Testis (tissue), 3 donors: ENCODE results near the gene THBD. TPM values are rescaled to one million over a fixed set of nuclear protein-coding genes. Genes with fewer than 3 reads are reported as not detected.

Experiments
- DNase-seq: peaks from one replicate; pipeline ENCODE4 v3.0.0-alpha.2; 2019
- H3K27ac ChIP-seq, 2 donors: fragments of 200-600 bp; sonication (generic); one replicate each; pipeline ENCODE4 v1.5.1; 2019
- H3K27me3 ChIP-seq: fragments of 200-600 bp; sonication (generic); one replicate; pipeline ENCODE4 v1.5.1; 2019
- H3K36me3 ChIP-seq: fragments of 200-600 bp; sonication (generic); one replicate; pipeline ENCODE4 v1.5.1; 2017; ENCODE audit warnings: low read depth; ENCODE audit errors: missing control alignments
- H3K4me1 ChIP-seq: fragments of 200-600 bp; sonication (generic); one replicate; pipeline ENCODE4 v1.5.1; 2019
- H3K4me3 ChIP-seq, 2 donors: fragments of 200-600 bp; sonication (generic); one replicate each; pipeline ENCODE4 v1.5.1; 2017 to 2019
- H3K9me3 ChIP-seq: fragments of 200-600 bp; sonication (generic); one replicate; pipeline ENCODE4 v1.5.1; 2017
- CTCF ChIP-seq, 3 experiments: fragments of 450-650 bp in 2 of 3; fragments of 200-600 bp in 1 of 3; sonication (generic) in 1 of 3; IDR thresholded peaks; one replicate each; pipeline ENCODE4 v1.5.1; 2016 to 2019; ENCODE audit warnings: antibody characterized with exemption in 3 of 3, mild to moderate bottlenecking in 2 of 3, moderate library complexity in 1 of 3
- POLR2A ChIP-seq: fragments of 450-650 bp; IDR thresholded peaks from one replicate; pipeline ENCODE4 v1.6.1; 2017; ENCODE audit warnings: antibody characterized with exemption, mild to moderate bottlenecking, moderate library complexity
- WGBS, 2 donors: methylation state at CpG; one replicate each; pipeline ENCODE4 v1.1.5; 2018; 5-methylcytosine and 5-hydroxymethylcytosine counted together
- intact Hi-C: fragments of 100-400 bp; cut with DNase I; formaldehyde crosslinking; loops from one replicate; pipeline ENCODE4 v1.15.1; 2023; ENCODE audit warnings: low total_unique reads
- polyA plus RNA-seq: library from polyadenylated mRNA; stranded (reverse); fragments of 350-450 nt; fragmentation: Illumina TruSeq; extraction: RNeasy Lipid Tissue Mini Kit (QIAGEN cat#74804); gene quantifications from one replicate; pipeline ENCODE4 v1.2.3, GENCODE V29; 2014; ENCODE audit warnings: low read depth, low replicate concordance; ENCODE audit not compliant: insufficient read depth
- total RNA-seq, 2 donors: library from RNA; depleted of rRNA; stranded (reverse); fragments of >200 nt; gene quantifications; one replicate each; pipeline ENCODE4 v1.2.3, GENCODE V29; 2016

THBD gene
- total and polyA plus RNA-seq, 3 donors from 2014 or later = 11.0 to 65.0 (median 22.4) TPM

- TF ChIP-seq CTCF (IDR thresholded peaks at IDR 0.05) (no peak), POLR2A (no peak)
- H3K4me1 ChIP-seq = no peaks in the 10 kb centered on the region
- no peak for DNase-seq
- no peak overlapping the region for H3K4me3 ChIP-seq
- intact Hi-C loops = no loop called here
- no peak overlapping the region for H3K27ac ChIP-seq
- H3K36me3 ChIP-seq = no peaks in the 10 kb centered on the region
- 75 to 76% methylated on average over 1 of the region's 1 CpG for WGBS, 2 donors
- H3K27me3 ChIP-seq = no peaks in the 10 kb centered on the region
- no peaks in the 10 kb centered on the region for H3K9me3 ChIP-seq
Measured at GRCh38 chr20:22995923-22996322, 53.5 kb downstream of the THBD start.

Other genes with a start within 250 kb of the THBD start
- gene SSTR4, start 14.4 kb downstream of the THBD start, total RNA-seq = under 1 TPM in 1 of 2 donors, not detected in 1; 0.55 TPM
- not detected for gene SSTR4, start 14.4 kb downstream of the THBD start, polyA plus RNA-seq
- gene CD93, start 36.7 kb upstream of the THBD start, total RNA-seq = 10 to 100 TPM in 1 of 2 donors, 1 to 10 TPM in 1; 9.4 to 14.2 TPM
- 14.8 TPM for gene CD93, start 36.7 kb upstream of the THBD start, polyA plus RNA-seq